Endothelial cell of umbilical vein (primary cell): ENCODE results near the gene SPSB3. TPM values are rescaled to one million over a fixed set of nuclear protein-coding genes. Genes with fewer than 3 reads are reported as not detected.

Source experiments
- BruUV-seq: library from RNA; stranded (reverse); fragments of 400-500 nt; replicated peaks from 2 replicates; lab custom pipeline; 2021; lab: Mats Ljungman, UMichigan
- CTCF ChIA-PET: fragments of 300-600, 350-600 bp; sonication (Branson Sonifier 250); formaldehyde crosslinking; loops from one replicate; lab custom pipeline; 2021; ENCODE audit warnings: antibody characterized with exemption, inconsistent platforms; lab: Charles Lee
- POLR2A ChIA-PET: fragments of 300-600, 350-600 bp; sonication (Branson Sonifier 250); formaldehyde crosslinking; loops from one replicate; lab custom pipeline; 2021; ENCODE audit warnings: antibody characterized with exemption, inconsistent platforms; lab: Charles Lee
- DNase-seq: peaks from one replicate; pipeline ENCODE4 v3.0.0-alpha.2; 2011; ENCODE audit warnings: low read depth, low spot score
- FAIRE-seq: peaks from 2 replicates; lab custom pipeline; 2011; peaks lifted over from hg19 to GRCh38; lab: Jason Lieb, UNC
- H2AFZ ChIP-seq: 2 replicates; pipeline ENCODE4 v1.6.0; 2012; ENCODE audit warnings: low read depth, low read length, control low read depth, inconsistent platforms
- H3K27ac ChIP-seq: 2 replicates; pipeline ENCODE4 v1.5.1; 2011; ENCODE audit warnings: low read depth, mild to moderate bottlenecking, control low read depth, low read length, moderate library complexity; ENCODE audit not compliant: insufficient read depth
- H3K27me3 ChIP-seq, 2 experiments: 2 replicates each; pipeline versions ENCODE4 v1.6.0 to v1.6.1; 2011; ENCODE audit warnings: low read length in 2 of 2, mixed read lengths in 1 of 2; ENCODE audit not compliant: control insufficient read depth in 2 of 2, insufficient read depth in 2 of 2
- H3K36me3 ChIP-seq, 2 experiments: 2 replicates in 1 of 2; 3 replicates in 1 of 2; pipeline ENCODE4 v1.5.1; 2011; ENCODE audit warnings: low read length in 2 of 2, mild to moderate bottlenecking in 1 of 2, moderate library complexity in 1 of 2; ENCODE audit not compliant: control insufficient read depth in 2 of 2, insufficient read depth in 2 of 2; ENCODE audit errors: extremely low read depth in 1 of 2
- H3K4me1 ChIP-seq: 3 replicates; pipeline ENCODE4 v1.5.1; 2011; ENCODE audit warnings: mild to moderate bottlenecking, low read length; ENCODE audit not compliant: control insufficient read depth, insufficient read depth; ENCODE audit errors: extremely low read depth
- H3K4me2 ChIP-seq: 2 replicates; pipeline ENCODE4 v1.6.1; 2011; ENCODE audit warnings: low read length, control low read depth, mixed read lengths; ENCODE audit not compliant: insufficient read depth
- H3K4me3 ChIP-seq, 3 experiments: fragments of 200-600 bp in 1 of 3; sonication (generic), shearing (Covaris generic) in 1 of 3; replicated peaks in 1 of 3; 2 replicates each; pipeline ENCODE4 v1.5.1; 2011 to 2016; ENCODE audit warnings: control low read depth in 3 of 3, low read length in 3 of 3, mild to moderate bottlenecking in 2 of 3, inconsistent platforms in 1 of 3, low read depth in 1 of 3, moderate library complexity in 1 of 3; ENCODE audit not compliant: insufficient read depth in 1 of 3
- H3K79me2 ChIP-seq: 2 replicates; pipeline ENCODE4 v1.6.0; 2012; ENCODE audit warnings: low read length, inconsistent platforms; ENCODE audit not compliant: control insufficient read depth, insufficient read depth
- H3K9ac ChIP-seq: replicated peaks from 2 replicates; pipeline ENCODE3; 2011; ENCODE audit warnings: low read length, control low read depth; ENCODE audit not compliant: insufficient read depth; ENCODE audit errors: extremely low read depth
- H3K9me1 ChIP-seq: replicated peaks from 3 replicates; pipeline ENCODE4 v1.6.0; 2011; ENCODE audit warnings: mild to moderate bottlenecking, low read length; ENCODE audit not compliant: control insufficient read depth, insufficient read depth; ENCODE audit errors: extremely low read depth
- H3K9me3 ChIP-seq: replicated peaks from 2 replicates; pipeline ENCODE4 v1.5.1; 2012; ENCODE audit warnings: low read length, inconsistent platforms; ENCODE audit not compliant: control insufficient read depth, insufficient read depth
- H4K20me1 ChIP-seq: replicated peaks from 2 replicates; pipeline ENCODE3; 2011; ENCODE audit warnings: mild to moderate bottlenecking, low read length; ENCODE audit not compliant: control insufficient read depth, insufficient read depth; ENCODE audit errors: extremely low read depth
- CTCF ChIP-seq, 2 donors: IDR thresholded peaks; 1 replicate in 1 of 2; 2 replicates in 1 of 2; pipeline ENCODE4 v1.5.1; 2011; ENCODE audit warnings: low read length in 2 of 2, mild to moderate bottlenecking in 2 of 2, moderate library complexity in 2 of 2, control low read depth in 1 of 2, inconsistent platforms in 1 of 2, low read depth in 1 of 2; ENCODE audit not compliant: insufficient read depth in 1 of 2; ENCODE audit errors: extremely low read depth in 1 of 2
- EZH2 ChIP-seq: IDR thresholded peaks from 2 replicates; pipeline ENCODE4 v1.6.1; 2012; ENCODE audit warnings: borderline replicate concordance, low read depth, mild to moderate bottlenecking, moderate library complexity, low read length, inconsistent platforms; ENCODE audit not compliant: severe bottlenecking
- FOS ChIP-seq: IDR thresholded peaks from 2 replicates; pipeline ENCODE4 v1.6.1; 2011; ENCODE audit warnings: mild to moderate bottlenecking, low read length, moderate library complexity, borderline replicate concordance; ENCODE audit not compliant: insufficient read depth
- GATA2 ChIP-seq: IDR thresholded peaks from 2 replicates; pipeline ENCODE4 v1.7.0; 2011; ENCODE audit warnings: low read depth, mild to moderate bottlenecking, moderate library complexity, mixed read lengths, low read length; ENCODE audit not compliant: insufficient read length, insufficient read depth
- JUN ChIP-seq: IDR thresholded peaks from 2 replicates; pipeline ENCODE4 v1.6.1; 2011; ENCODE audit warnings: borderline replicate concordance, low read depth; ENCODE audit not compliant: insufficient read length, insufficient read depth
- MAX ChIP-seq: IDR thresholded peaks from 2 replicates; pipeline ENCODE4 v1.6.1; 2011; ENCODE audit not compliant: insufficient read depth, insufficient read length
- MYC ChIP-seq: IDR thresholded peaks from one replicate; pipeline ENCODE4 v1.6.1; 2011; ENCODE audit warnings: mild to moderate bottlenecking, low read depth, low read length
- POLR2A ChIP-seq: IDR thresholded peaks from 2 replicates; pipeline ENCODE4 v1.6.1; 2012; ENCODE audit warnings: low read depth, mild to moderate bottlenecking, control low read depth, low read length
- POLR2AphosphoS5 ChIP-seq: IDR thresholded peaks from 2 replicates; pipeline ENCODE4 v1.6.1; 2012; ENCODE audit warnings: low read depth, mild to moderate bottlenecking, control low read depth, low read length, moderate library complexity; ENCODE audit not compliant: insufficient read depth
- dilution Hi-C: fragments of 300-500 bp; cut with MboI; formaldehyde crosslinking; loops from one replicate; pipeline ENCODE4 v1.15.0; 2019; ENCODE audit warnings: low sequenced_read_pairs; ENCODE audit not compliant: extremely low pct_ligation_motif_present
- intact Hi-C: fragments of 100-400 bp; cut with micrococcal nuclease; formaldehyde crosslinking; loops from one replicate; pipeline ENCODE4 v1.10.0; 2022
- polyA plus RNA-seq, 4 experiments: library from polyadenylated mRNA; depleted of rRNA in 3 of 4; stranded (reverse) in 3 of 4; unstranded in 1 of 4; fragments of >200 nt; gene quantifications; 2 replicates each; pipeline versions ENCODE4 v1.2.1 to v1.2.3, GENCODE V29; 2011 to 2012; ENCODE audit warnings: missing spikeins in 1 of 4
- total RNA-seq: library from RNA; stranded (reverse); gene quantifications from 2 replicates; pipeline ENCODE4 v1.2.3, GENCODE V29; 2021

SPSB3 gene
- total and polyA plus RNA-seq, 2 donors (not counting 3 experiments of a cell fraction or from before 2014, with no cell fraction given) = 39.0 to 86.2 TPM

DNA sequence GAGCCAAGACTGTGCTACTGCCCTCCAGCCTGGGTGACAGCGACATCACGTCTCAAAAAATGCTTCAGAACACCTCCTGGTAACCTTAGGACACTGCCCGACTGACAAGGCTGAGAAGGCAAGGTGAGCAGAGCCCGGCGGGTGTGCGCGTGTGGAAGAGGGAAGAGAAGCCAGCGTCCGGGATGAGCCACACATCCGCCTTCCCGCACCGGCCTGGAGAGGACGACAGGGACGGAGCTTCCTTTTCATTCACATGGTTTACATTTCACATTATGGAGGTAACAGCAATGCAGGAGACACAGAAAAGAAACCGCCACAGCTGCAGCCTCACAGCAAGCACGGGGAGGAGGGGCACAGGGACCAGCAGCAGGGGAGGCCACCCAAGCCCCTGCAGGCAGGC lies 27.7 kb upstream of the SPSB3 start:
- Histone ChIP-seq H3K4me2 (no peak overlapping the region), H3K9me3 (no peaks in the 10 kb centered on the region), H3K9me1 (no peaks in the 10 kb centered on the region), H3K9ac (no peak overlapping the region), H3K27me3 (no peaks in the 10 kb centered on the region), H2AFZ (no peak overlapping the region), H3K79me2 (no peaks in the 10 kb centered on the region), H4K20me1 (no peaks in the 10 kb centered on the region), H3K27ac (no peak overlapping the region), H3K4me1 (no peaks in the 10 kb centered on the region), H3K4me3 (no peak overlapping the region), H3K36me3 (peaks cover 0 to 26% of the 10 kb centered on the region in 2 experiments)
- dilution Hi-C loops = no loop called here
- intact Hi-C loops = no loop called here
- ChIA-PET CTCF (no interaction called here), POLR2A (no interaction called here)
- no peak for DNase-seq
- no TSS peak for BruUV-seq
- TF ChIP-seq CTCF (IDR thresholded peaks at IDR 0.05; ENCODE audit: extremely low read depth in 1 of 2, insufficient read depth in 1 of 2, low read depth in 1 of 2, low read length in 2 of 2) (no peak), MAX (no peak), MYC (no peak), EZH2 (no peak), FOS (no peak), POLR2AphosphoS5 (no peak), JUN (no peak), GATA2 (no peak), POLR2A (no peak)
- FAIRE-seq = no peak
